GM19193 (cell line): ENCODE measurements around the gene RBMY1B.
"Not testable (repeated sequence)": the region's sequence is repeated elsewhere in the genome, so short reads cannot be mapped to it uniquely, and the experiment has no call there.

Source experiments
- POLR2A ChIP-seq: IDR thresholded peaks from 4 replicates; pipeline ENCODE4 v1.6.1; 2011; ENCODE audit not compliant: insufficient read depth, insufficient read length; ENCODE audit errors: extremely low read depth

Gene RBMY1B

GRCh38 chrY:21511038-21511437, at the start of gene RBMY1B:
TSS of gene RBMY1B (plus strand) at chrY:21511338. CDS start at chrY:21513351, 2,013 bp downstream.
- TF ChIP-seq POLR2A: not testable (repeated sequence)

GRCh38 chrY:21482967-21483366, 28.2 kb upstream of the RBMY1B start:
- no peak for TF ChIP-seq POLR2A

DNA sequence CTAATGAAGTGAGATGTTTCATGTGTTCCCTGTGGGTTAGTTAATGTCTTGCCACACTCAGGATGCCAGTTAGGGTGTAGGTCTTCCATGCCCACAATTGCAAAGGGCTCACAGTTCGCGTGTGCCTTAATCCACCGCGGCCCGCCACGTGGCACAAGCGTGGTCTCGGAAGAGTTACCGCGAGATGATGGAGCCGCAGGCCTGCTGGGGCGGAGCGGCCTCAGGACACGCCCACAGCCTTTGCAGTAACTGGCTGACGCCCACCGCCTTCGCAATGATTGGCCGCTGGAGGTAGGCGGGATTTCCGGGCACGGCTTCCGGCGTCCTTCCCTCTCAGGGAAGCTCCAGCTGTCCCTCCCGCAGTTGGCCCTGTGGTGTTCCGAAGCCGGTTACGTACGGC, 23.4 kb downstream of the RBMY1B start, which contains the start of gene RBMY1A1:
Gene RBMY1A1 (plus strand): TSS at position 301 of the 400 bp plus-strand sequence. CDS start 2,013 bp downstream, outside the sequence.
- TF ChIP-seq POLR2A: not testable (repeated sequence)
